PC-9 (cell line): ENCODE results near the gene PRPS1L1. TPM values are rescaled to one million over a fixed set of nuclear protein-coding genes. Genes with fewer than 3 reads are reported as not detected.

Experiments used
- BruUV-seq: library from RNA; stranded (reverse); fragments of 400-500 nt; replicated peaks from 2 replicates; lab custom pipeline; 2021; lab: Mats Ljungman, UMichigan
- CTCF ChIA-PET: fragments of 300-600 bp; sonication (Branson Sonifier 250); formaldehyde crosslinking; loops from one replicate; lab custom pipeline; 2022; ENCODE audit warnings: antibody characterized with exemption; lab: Charles Lee
- POLR2A ChIA-PET: fragments of 300-600 bp; sonication (Branson Sonifier 250); formaldehyde crosslinking; loops from one replicate; lab custom pipeline; 2022; ENCODE audit warnings: antibody characterized with exemption; ENCODE audit not compliant: unreplicated experiment; lab: Charles Lee
- DNase-seq, 2 experiments: peaks; one replicate each; pipeline versions ENCODE4 v3.0.0 to v3.0.0-alpha.2; 2015 to 2022; ENCODE audit warnings: mixed read lengths in 1 of 2
- H2AFZ ChIP-seq: fragments of 200-600 bp; sonication (generic); 2 replicates; pipeline ENCODE4 v1.8.1; 2017; ENCODE audit warnings: antibody characterized with exemption
- H3F3A ChIP-seq: fragments of 200-600 bp; sonication (generic); 2 replicates; pipeline ENCODE4 v1.8.1; 2017; ENCODE audit warnings: antibody characterized with exemption, mild to moderate bottlenecking, low read depth; ENCODE audit not compliant: insufficient read depth
- H3K27ac ChIP-seq: fragments of 200-600 bp; sonication (generic); 2 replicates; pipeline ENCODE4 v1.6.1; 2016; ENCODE audit warnings: mixed run types
- H3K27me3 ChIP-seq: fragments of 200-600 bp; sonication (generic); 2 replicates; pipeline ENCODE4 v1.6.1; 2016; ENCODE audit warnings: low read depth, mixed run types; ENCODE audit not compliant: insufficient read depth
- H3K36me3 ChIP-seq: fragments of 200-600 bp; sonication (generic); 2 replicates; pipeline ENCODE4 v1.6.1; 2016; ENCODE audit warnings: low read depth, mixed run types
- H3K4me1 ChIP-seq: fragments of 200-600 bp; sonication (generic); replicated peaks from 2 replicates; pipeline ENCODE4 v1.6.1; 2016; ENCODE audit warnings: mixed run types; ENCODE audit not compliant: insufficient read depth
- H3K4me2 ChIP-seq: fragments of 200-600 bp; sonication (generic); 2 replicates; pipeline ENCODE4 v1.6.1; 2017; ENCODE audit warnings: mixed run types
- H3K4me3 ChIP-seq: fragments of 200-600 bp; sonication (generic); 2 replicates; pipeline ENCODE4 v1.6.1; 2016; ENCODE audit warnings: mixed run types
- H3K79me2 ChIP-seq: fragments of 200-600 bp; sonication (generic); 2 replicates; pipeline ENCODE4 v1.6.1; 2017; ENCODE audit warnings: low read depth, mixed run types
- H3K9me2 ChIP-seq: fragments of 200-600 bp; sonication (generic); 2 replicates; pipeline ENCODE4 v1.8.1; 2017; ENCODE audit warnings: mild to moderate bottlenecking; ENCODE audit not compliant: insufficient read depth
- H3K9me3 ChIP-seq: fragments of 200-600 bp; sonication (generic); 2 replicates; pipeline ENCODE4 v1.8.1; 2016; ENCODE audit warnings: low read depth; ENCODE audit not compliant: insufficient read depth
- H4K20me1 ChIP-seq: fragments of 200-600 bp; sonication (generic); 2 replicates; pipeline ENCODE4 v1.8.1; 2017; ENCODE audit not compliant: insufficient read depth
- EZH2 ChIP-seq: fragments of 200-600 bp; sonication (generic); IDR thresholded peaks from 2 replicates; pipeline ENCODE4 v1.8.0; 2017; ENCODE audit warnings: antibody characterized with exemption, low read depth
- intact Hi-C: fragments of 100-400 bp; cut with micrococcal nuclease; formaldehyde crosslinking; loops from one replicate; pipeline ENCODE4 v1.10.0; 2022; ENCODE audit not compliant: unreplicated experiment
- total RNA-seq: library from RNA; stranded (reverse); gene quantifications from 2 replicates; pipeline ENCODE4 v1.2.3, GENCODE V29; 2021
- TF ChIP-seq, protein P1 (sequence below): fragments of 200-600 bp; sonication (generic); conservative IDR thresholded peaks from 2 replicates; pipeline ENCODE4 v1.6.1; 2017; ENCODE audit warnings: mixed run types, antibody characterized with exemption, mild to moderate bottlenecking, moderate library complexity

Gene PRPS1L1
- total RNA-seq, 1 experiment from 2014 or later = not detected

- intact Hi-C loops = no loop called here
- no peaks in the 10 kb centered on the region for H3K79me2 ChIP-seq
- H3K4me1 ChIP-seq = peaks cover 11% of the 10 kb centered on the region
- TF ChIP-seq EZH2 = no peak
- TF ChIP-seq, protein P1, sequence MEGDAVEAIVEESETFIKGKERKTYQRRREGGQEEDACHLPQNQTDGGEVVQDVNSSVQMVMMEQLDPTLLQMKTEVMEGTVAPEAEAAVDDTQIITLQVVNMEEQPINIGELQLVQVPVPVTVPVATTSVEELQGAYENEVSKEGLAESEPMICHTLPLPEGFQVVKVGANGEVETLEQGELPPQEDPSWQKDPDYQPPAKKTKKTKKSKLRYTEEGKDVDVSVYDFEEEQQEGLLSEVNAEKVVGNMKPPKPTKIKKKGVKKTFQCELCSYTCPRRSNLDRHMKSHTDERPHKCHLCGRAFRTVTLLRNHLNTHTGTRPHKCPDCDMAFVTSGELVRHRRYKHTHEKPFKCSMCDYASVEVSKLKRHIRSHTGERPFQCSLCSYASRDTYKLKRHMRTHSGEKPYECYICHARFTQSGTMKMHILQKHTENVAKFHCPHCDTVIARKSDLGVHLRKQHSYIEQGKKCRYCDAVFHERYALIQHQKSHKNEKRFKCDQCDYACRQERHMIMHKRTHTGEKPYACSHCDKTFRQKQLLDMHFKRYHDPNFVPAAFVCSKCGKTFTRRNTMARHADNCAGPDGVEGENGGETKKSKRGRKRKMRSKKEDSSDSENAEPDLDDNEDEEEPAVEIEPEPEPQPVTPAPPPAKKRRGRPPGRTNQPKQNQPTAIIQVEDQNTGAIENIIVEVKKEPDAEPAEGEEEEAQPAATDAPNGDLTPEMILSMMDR = no peak
- H3K4me2 ChIP-seq = no peak overlapping the region
- H3K4me3 ChIP-seq = no peak overlapping the region
- H4K20me1 ChIP-seq = no peaks in the 10 kb centered on the region
- CTCF ChIA-PET = interaction anchor here (0.5 to 0.7 kb wide), 2 partner anchors 9 to 333 kb away, joined by 4 to 10 read pairs; no protein-coding TSS in a partner anchor
- H3K9me2 ChIP-seq = no peaks in the 10 kb centered on the region
- H2AFZ ChIP-seq = no peak overlapping the region
- H3F3A ChIP-seq = peaks cover under 1% of the 10 kb centered on the region; the same call in 1 of the 2 replicates
- no peak overlapping the region for H3K27ac ChIP-seq
- no TSS peak for BruUV-seq
- peak in 1 of 2 experiments; percentile 43 for DNase-seq
- peaks cover 19% of the 10 kb centered on the region for H3K9me3 ChIP-seq
- H3K27me3 ChIP-seq = no peaks in the 10 kb centered on the region
- no peaks in the 10 kb centered on the region for H3K36me3 ChIP-seq
- POLR2A ChIA-PET = no interaction called here
These were observed 13.7 kb downstream of the PRPS1L1 start for GRCh38 chr7:18013936-18014335.

DNA sequence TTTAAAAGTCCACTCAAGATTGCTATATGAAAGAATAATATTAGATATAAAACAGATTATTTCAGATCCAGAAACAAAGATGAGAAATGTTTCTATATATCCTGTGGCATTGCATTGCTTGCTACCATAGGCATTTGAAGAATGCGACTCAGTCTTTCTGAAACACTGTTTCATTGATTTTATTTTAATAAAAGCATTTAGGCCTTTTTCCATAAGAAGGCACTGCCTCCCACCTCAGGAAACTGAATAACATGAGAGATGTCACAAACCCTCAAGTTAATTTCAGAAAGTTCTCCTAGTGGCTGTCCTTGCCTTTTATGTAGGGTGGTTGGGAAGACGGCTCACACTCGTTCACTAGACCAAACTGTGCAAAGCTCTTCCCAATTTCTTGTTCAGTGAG, 23.3 kb downstream of the PRPS1L1 start:
- TF ChIP-seq, protein P1 = no peak
- Histone ChIP-seq H4K20me1 (no peaks in the 10 kb centered on the region), H3K27ac (no peak overlapping the region), H3K4me2 (no peak overlapping the region), H3F3A (no peaks in the 10 kb centered on the region), H3K4me3 (no peak overlapping the region), H3K4me1 (peaks cover 8% of the 10 kb centered on the region; the same call in 1 of the 2 replicates), H3K27me3 (no peaks in the 10 kb centered on the region), H3K9me3 (no peaks in the 10 kb centered on the region), H3K36me3 (no peaks in the 10 kb centered on the region), H3K9me2 (no peaks in the 10 kb centered on the region), H3K79me2 (no peaks in the 10 kb centered on the region), H2AFZ (no peak overlapping the region)
- no peak for DNase-seq
- BruUV-seq = no TSS peak
- ChIA-PET CTCF (no interaction called here), POLR2A (no interaction called here)
- intact Hi-C loops = no loop called here

GRCh38 chr7:18003286-18003994, 24.2 kb downstream of the PRPS1L1 start:
- H3K9me3 ChIP-seq = no peaks in the 10 kb centered on the region
- peaks cover 8% of the 10 kb centered on the region; the same call in 1 of the 2 replicates for H3K4me1 ChIP-seq
- no peak overlapping the region for H3K4me3 ChIP-seq
- no peak for DNase-seq
- H2AFZ ChIP-seq = no peak overlapping the region
- CTCF ChIA-PET = no interaction called here
- no peaks in the 10 kb centered on the region for H3F3A ChIP-seq
- TF ChIP-seq EZH2 = no peak
- TF ChIP-seq, protein P1 = no peak
- H3K4me2 ChIP-seq = no peak overlapping the region
- no peak overlapping the region for H3K27ac ChIP-seq
- no peaks in the 10 kb centered on the region for H3K79me2 ChIP-seq
- POLR2A ChIA-PET = no interaction called here
- intact Hi-C loops = no loop called here
- no TSS peak for BruUV-seq
- H3K27me3 ChIP-seq = no peaks in the 10 kb centered on the region
- H3K9me2 ChIP-seq = no peaks in the 10 kb centered on the region
- H3K36me3 ChIP-seq = no peaks in the 10 kb centered on the region
- H4K20me1 ChIP-seq = no peaks in the 10 kb centered on the region
